DOHH2 (cell line): Measurements from ENCODE around the gene PP2D1.

Source experiments
- H3F3A ChIP-seq: fragments of 200-600 bp; sonication (generic), shearing (Covaris generic); 2 replicates; pipeline ENCODE4 v1.6.0; 2016; ENCODE audit warnings: antibody characterized with exemption, mild to moderate bottlenecking; ENCODE audit not compliant: control insufficient read depth, insufficient read depth
- H3K27ac ChIP-seq: fragments of 200-600 bp; sonication (generic); 2 replicates; pipeline ENCODE4 v1.5.1; 2014; ENCODE audit warnings: low read depth, mild to moderate bottlenecking, low read length, moderate library complexity
- H3K27me3 ChIP-seq: fragments of 200-600 bp; sonication (generic); 2 replicates; pipeline ENCODE4 v1.6.1; 2014; ENCODE audit warnings: mild to moderate bottlenecking, low read length, mixed read lengths; ENCODE audit not compliant: control insufficient read depth
- H3K36me3 ChIP-seq: fragments of 200-600 bp; sonication (generic); 2 replicates; pipeline ENCODE4 v1.6.1; 2014; ENCODE audit warnings: mild to moderate bottlenecking, low read length, moderate library complexity, mixed read lengths; ENCODE audit not compliant: control insufficient read depth
- H3K4me1 ChIP-seq: fragments of 200-600 bp; sonication (generic); 2 replicates; pipeline ENCODE4 v1.6.1; 2014; ENCODE audit warnings: mild to moderate bottlenecking, low read length, mixed read lengths; ENCODE audit not compliant: control insufficient read depth
- H3K4me2 ChIP-seq: fragments of 200-600 bp; sonication (generic); 2 replicates; pipeline ENCODE4 v1.6.0; 2014; ENCODE audit warnings: mild to moderate bottlenecking, low read length, moderate library complexity
- H3K4me3 ChIP-seq: fragments of 200-600 bp; sonication (generic); 2 replicates; pipeline ENCODE4 v1.5.1; 2014; ENCODE audit warnings: mild to moderate bottlenecking, low read length, mixed read lengths
- H3K79me2 ChIP-seq: fragments of 200-600 bp; sonication (generic); 2 replicates; pipeline ENCODE4 v1.6.1; 2014; ENCODE audit warnings: mild to moderate bottlenecking, low read length, mixed read lengths; ENCODE audit not compliant: control insufficient read depth
- H3K9me2 ChIP-seq: fragments of 200-600 bp; sonication (generic); replicated peaks from 2 replicates; pipeline ENCODE4 v1.6.1; 2014; ENCODE audit warnings: mild to moderate bottlenecking, low read length, mixed read lengths; ENCODE audit not compliant: control insufficient read depth
- H3K9me3 ChIP-seq: fragments of 200-600 bp; sonication (generic); 2 replicates; pipeline ENCODE4 v1.6.1; 2014; ENCODE audit warnings: antibody characterized with exemption, low read length, mixed read lengths; ENCODE audit not compliant: control insufficient read depth, insufficient read depth
- H4K20me1 ChIP-seq: fragments of 200-600 bp; sonication (generic); 2 replicates; pipeline ENCODE4 v1.6.0; 2014; ENCODE audit warnings: low read depth, mild to moderate bottlenecking, antibody characterized with exemption, low read length, moderate library complexity; ENCODE audit not compliant: control insufficient read depth, insufficient read depth
- CTCF ChIP-seq: fragments of 200-600 bp; sonication (generic); IDR thresholded peaks from one replicate; pipeline ENCODE4 v1.5.1; 2014; ENCODE audit warnings: antibody characterized with exemption, mild to moderate bottlenecking, low read depth, low read length; ENCODE audit not compliant: poor library complexity, severe bottlenecking
- EZH2phosphoT487 ChIP-seq: fragments of 200-600 bp; sonication (generic); IDR thresholded peaks from 2 replicates; pipeline ENCODE4 v1.6.1; 2017; ENCODE audit warnings: borderline replicate concordance, mild to moderate bottlenecking, antibody characterized with exemption, low read length, moderate library complexity, mixed read lengths

Gene PP2D1

GRCh38 chr3:20012164-20012563, at the start of gene PP2D1:
PP2D1 (minus strand) TSS chr3:20012264; CDS start chr3:20012072, 192 bp downstream.
- no peak within 1 kb of the TSS for H3K27ac ChIP-seq
- no peak within 1 kb of the TSS for H3K4me3 ChIP-seq
- H3K4me1 ChIP-seq: no peaks in the 10 kb centered on the region
- no peaks in the 10 kb centered on the region for H3K27me3 ChIP-seq
- no peak within 1 kb of the TSS for H3K4me2 ChIP-seq
- H3F3A ChIP-seq: no peaks in the 10 kb centered on the region
- no peaks in the 10 kb centered on the region for H3K9me3 ChIP-seq
- no peaks in the 10 kb centered on the region for H3K36me3 ChIP-seq
- TF ChIP-seq CTCF: no peak
- no peak for TF ChIP-seq EZH2phosphoT487
- H4K20me1 ChIP-seq: no peaks in the 10 kb centered on the region
- H3K79me2 ChIP-seq: no peaks in the 10 kb centered on the region
- H3K9me2 ChIP-seq: no peaks in the 10 kb centered on the region

- H3K4me2 ChIP-seq: no peak overlapping the region
- TF ChIP-seq CTCF (no peak), EZH2phosphoT487 (no peak)
- H3K36me3 ChIP-seq: no peaks in the 10 kb centered on the region
- peaks cover 5% of the 10 kb centered on the region for H3K4me1 ChIP-seq
- H3K9me2 ChIP-seq: no peaks in the 10 kb centered on the region
- H3K27ac ChIP-seq: no peak overlapping the region
- H3K4me3 ChIP-seq: no peak overlapping the region
- no peaks in the 10 kb centered on the region for H3K27me3 ChIP-seq
- H3F3A ChIP-seq: no peaks in the 10 kb centered on the region
- 0 out of 2 replicates have a peak, but pooled peaks cover 4% of the 10 kb centered on the region for H4K20me1 ChIP-seq
- H3K9me3 ChIP-seq: no peaks in the 10 kb centered on the region
- H3K79me2 ChIP-seq: peaks cover 62% of the 10 kb centered on the region
These were observed 49.1 kb upstream of the PP2D1 start for GRCh38 chr3:20060974-20061685.

- peaks cover 10% of the 10 kb centered on the region for H3K4me1 ChIP-seq
- no peaks in the 10 kb centered on the region for H3F3A ChIP-seq
- H3K79me2 ChIP-seq: peaks cover 64% of the 10 kb centered on the region
- H3K36me3 ChIP-seq: no peaks in the 10 kb centered on the region
- H3K9me2 ChIP-seq: no peaks in the 10 kb centered on the region
- H3K4me2 ChIP-seq: no peak overlapping the region
- TF ChIP-seq EZH2phosphoT487: no peak
- TF ChIP-seq CTCF: no peak
- 0 out of 2 replicates have a peak, but pooled peaks cover 4% of the 10 kb centered on the region for H4K20me1 ChIP-seq
- no peaks in the 10 kb centered on the region for H3K9me3 ChIP-seq
- H3K27me3 ChIP-seq: no peaks in the 10 kb centered on the region
- no peak overlapping the region for H3K4me3 ChIP-seq
- H3K27ac ChIP-seq: no peak overlapping the region
These were observed 47.9 kb upstream of the PP2D1 start for GRCh38 chr3:20059929-20060328.
